Stimulated activated CD8-positive, alpha-beta memory T cell treated with anti-CD3 and anti-CD28 coated beads, Interleukin-7, amount 100 ng/mL, for 48 hours (primary cell): ENCODE data around the gene GDPD1.
"Not testable (repeated sequence)": the region's sequence is repeated elsewhere in the genome, so short reads cannot be mapped to it uniquely, and the experiment has no call there.

Source experiments
- DNase-seq, 2 donors: peaks; one replicate each; pipeline ENCODE4 v3.0.0-alpha.2; 2020; ENCODE audit warnings: low read depth in 1 of 2; ENCODE audit errors: extremely low read depth in 1 of 2

Gene GDPD1

DNA sequence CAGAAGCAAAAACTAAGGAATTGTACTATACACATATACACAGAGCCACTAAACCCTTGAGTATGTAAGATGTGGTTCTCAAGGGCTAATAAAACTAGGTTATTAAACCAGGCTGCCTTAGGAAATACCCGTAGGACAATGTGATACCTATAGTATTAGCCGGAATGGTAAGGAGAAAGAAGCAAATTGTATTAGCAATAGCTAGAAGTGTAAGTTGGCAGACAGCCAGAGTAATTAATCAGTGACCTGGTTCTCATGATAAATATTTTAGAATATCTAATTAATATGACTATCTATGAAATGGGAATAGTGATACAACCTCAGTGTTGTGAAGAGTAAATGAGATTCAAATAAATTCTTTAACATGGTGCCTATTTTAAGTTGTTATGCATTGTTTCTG is 18.6 kb downstream of the GDPD1 start:
- no peak for DNase-seq

DNA sequence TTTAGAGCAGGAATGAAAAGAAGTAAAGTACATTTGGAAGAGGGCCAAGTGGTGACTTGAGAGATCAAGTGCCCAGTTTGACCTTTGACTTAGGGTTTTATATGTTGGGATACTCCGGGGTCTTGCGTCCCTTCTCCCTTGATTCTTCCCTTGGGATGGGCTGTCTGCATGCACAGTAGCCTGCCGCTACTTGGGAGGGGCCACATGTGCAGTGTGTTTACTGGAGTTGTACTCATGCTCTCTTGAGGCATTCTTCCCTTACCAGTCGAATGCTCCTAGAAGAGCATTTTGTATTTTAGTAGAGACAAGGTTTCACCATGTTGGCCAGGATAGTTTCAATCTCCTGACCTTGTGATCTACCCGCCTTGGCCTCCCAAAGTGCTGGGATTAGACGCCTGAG is 23.8 kb downstream of the GDPD1 start:
- no peak for DNase-seq

DNA sequence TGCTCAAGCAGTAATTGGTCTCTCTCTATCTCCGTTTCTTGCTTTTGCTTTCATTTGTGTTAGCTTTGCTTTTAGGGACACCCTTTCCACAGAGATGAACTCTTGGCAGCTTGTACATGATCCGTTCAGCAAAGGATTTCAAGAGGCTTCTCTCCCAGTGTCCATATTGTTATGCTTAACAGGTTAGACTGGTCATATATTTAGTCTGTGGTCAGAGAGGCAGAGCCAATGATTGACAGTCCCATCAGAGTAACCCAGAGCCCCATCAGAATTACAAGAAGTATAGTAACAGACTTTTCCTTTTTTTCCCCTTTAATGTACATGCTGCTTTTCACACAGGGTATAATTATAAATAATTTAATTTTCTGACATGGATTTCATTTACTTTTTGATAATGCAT is 34.4 kb downstream of the GDPD1 start:
- DNase-seq = no peak

DNA sequence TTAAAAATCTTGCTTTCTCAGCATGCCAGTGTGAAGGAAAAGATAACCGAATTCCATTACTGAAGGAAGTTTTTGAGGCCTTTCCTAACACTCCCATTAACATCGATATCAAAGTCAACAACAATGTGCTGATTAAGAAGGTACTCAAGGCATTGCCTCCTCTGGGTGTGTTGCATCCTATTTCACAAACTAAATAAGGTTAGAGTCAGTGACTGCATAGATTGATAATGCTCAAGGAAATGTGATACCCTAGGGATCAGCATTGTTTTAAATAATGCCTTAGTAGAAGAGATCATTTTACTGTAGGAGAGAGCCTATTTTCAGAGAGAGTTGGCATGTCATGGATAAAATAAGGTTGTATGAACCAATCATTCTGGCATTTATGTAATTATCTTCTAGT is 36.8 kb downstream of the GDPD1 start:
- no peak for DNase-seq

DNA sequence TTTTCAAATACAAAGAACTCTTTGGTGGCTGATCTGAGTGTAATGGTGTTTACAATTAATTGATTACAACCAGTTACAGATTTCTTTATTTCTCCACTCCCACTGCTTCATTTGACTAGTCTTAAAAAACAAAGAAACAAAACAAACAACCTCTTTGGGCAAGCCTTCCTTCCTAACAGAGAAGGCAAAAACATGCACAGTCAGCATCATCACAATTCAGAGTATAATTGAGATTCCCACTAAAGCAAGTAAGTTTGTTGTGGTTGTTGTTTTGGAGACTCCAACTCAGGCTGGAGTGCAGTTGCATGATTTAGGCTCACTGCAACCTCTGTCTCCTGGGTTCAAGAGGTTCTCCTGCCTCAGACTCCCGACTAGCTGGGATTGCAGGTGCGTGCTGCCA is 40.4 kb downstream of the GDPD1 start:
- DNase-seq = no peak

DNA sequence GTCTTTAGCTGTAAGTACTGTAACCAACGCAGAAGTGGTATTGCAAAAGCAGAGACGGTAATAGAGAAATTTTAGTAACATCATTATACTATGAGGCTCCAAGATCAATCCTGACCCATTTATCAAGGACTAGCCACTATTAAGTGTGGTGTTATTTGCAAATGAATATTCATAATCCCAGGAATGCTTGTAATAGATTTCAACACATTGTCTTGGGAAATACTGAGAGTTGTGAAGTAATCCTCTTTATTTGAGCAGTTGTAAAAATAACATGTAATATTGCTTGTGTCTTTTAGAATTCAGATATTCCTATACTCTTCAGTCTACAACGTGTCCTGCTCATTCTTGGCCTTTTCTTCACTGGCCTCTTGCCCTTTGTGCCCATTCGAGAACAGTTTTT is 46.4 kb downstream of the GDPD1 start:
- no peak for DNase-seq

DNA sequence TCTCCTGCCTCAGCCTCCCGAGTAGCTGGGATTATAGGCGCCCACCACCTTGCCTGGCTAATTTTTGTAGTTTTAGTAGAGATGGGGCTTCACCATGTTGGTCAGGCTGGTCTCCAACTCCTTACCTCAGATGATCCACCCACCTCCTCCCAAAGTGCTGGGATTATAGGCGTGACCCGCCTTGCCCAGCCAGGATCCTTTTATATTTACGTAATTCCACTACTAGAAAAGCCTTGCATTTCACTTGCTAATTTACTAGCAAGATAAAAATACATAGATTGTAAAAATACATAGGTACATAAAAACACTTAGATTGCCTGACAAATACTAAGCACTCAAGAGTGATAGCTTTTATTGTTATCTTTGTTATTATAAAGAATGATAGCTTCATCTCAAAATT is 47.5 kb downstream of the GDPD1 start:
- DNase-seq = no peak

DNA sequence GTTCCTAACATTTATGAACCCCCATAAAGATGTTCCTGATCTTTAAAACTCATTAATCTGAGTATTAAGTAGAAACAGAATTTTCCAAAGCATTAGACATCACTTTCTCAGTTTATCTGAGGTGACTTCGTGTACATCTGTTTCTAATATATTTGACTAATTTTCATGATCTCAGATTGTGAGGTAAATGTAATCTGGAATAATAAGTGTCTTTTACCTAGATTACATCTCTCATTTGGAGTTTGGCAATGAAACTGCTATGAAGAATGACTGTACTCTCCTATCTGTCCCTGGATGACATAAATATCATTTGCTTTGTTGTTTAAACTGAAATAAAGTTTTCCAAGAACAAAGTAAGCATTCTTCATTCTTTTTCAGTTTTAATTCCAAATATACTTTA is 55.3 kb downstream of the GDPD1 start:
- no peak for DNase-seq

DNA sequence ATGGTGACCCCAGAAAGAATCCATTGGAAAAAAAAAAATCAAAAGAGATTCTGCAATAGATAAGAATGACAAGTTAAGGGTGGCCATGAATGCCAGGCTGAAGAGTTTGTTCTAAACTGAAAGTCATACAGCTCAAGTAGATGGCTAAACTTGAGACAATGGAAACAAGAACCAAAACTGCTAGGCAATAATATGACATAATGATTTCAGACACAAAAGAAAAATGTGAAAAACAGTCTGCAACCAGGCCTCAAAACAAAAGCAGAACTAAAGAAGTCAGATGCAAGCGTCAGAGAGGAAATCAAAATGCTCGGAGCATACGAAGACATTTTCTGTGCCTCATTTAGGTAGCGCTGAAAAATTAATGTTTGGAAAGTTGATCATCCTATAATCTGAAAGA is 56.7 kb downstream of the GDPD1 start:
- DNase-seq = no peak

DNA sequence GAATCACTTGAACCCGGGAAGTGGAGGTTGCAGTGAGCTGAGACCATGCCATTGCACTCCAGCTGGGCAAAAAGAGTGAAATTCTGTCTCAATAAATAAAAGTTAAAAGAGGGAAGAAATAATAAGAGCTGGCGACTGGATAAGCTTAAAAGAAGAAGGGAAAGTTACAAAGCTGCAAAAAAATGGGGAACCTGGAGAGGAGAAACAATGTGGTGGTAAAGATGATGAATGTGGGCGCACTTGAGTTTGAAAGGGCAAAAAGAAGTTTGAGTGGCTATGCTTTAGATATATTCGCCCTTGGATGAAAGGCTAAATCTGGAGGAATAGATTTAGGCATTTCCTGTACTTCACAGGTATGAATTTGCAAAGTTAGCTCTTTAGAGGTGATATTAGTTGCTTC is 58.1 kb downstream of the GDPD1 start:
- DNase-seq = no peak

DNA sequence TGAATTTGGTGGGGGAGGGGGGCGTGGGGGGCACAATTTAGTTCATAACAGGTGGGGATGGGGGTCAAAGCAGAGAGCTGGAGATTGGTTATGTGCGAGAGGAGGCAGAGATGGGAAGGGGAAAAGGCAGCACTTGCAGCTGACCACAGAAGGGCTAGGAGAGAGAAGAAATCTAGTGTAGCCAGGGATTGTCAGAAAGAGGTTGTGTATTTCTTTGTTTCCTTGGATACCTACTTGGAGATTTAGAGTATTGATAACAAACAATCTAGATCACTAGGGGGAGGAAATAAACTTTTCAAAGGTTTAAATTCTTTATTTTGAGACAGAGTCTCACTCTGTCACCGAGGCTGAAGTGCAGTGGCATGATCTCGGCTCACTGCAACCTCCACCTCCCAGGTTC is 64.0 kb downstream of the GDPD1 start:
- no peak for DNase-seq

DNA sequence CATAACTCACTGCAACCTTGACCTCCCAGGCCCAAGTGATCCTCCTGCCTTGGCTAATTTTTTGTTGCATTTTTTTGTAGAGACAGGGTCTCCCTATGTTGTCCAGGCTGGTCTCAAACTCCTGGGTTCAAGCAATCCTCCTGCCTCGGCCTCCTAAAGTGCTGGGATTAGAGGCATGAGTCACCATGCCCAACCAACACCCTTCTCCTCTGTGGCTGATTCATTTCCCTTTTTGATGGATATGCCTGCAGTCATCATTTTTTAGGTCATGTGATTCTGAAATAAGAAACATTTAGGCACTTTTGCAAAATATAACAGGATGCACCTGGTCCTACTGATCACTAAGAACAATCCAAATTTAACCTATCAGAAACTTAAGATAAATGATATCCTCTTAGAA is 67.1 kb downstream of the GDPD1 start:
- no peak for DNase-seq

DNA sequence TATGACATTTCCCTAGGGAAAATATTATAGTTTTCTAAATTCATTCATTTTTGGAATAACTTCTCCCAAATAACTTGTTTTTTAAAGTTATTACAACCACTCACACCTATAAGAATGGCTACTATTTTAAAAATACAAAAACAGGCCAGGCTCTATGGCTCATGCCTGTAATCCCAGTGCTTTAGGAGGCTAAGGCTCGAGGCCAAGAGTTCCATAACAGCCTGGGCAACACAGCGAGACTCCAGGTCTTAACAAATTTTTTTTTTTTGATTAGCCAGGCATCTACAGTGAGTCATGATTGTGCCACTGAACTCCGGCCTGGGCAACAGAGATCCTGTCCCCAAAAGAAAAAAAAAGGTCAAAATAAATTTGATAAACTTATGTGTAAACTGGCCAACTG is 67.6 kb downstream of the GDPD1 start:
- no peak for DNase-seq

DNA sequence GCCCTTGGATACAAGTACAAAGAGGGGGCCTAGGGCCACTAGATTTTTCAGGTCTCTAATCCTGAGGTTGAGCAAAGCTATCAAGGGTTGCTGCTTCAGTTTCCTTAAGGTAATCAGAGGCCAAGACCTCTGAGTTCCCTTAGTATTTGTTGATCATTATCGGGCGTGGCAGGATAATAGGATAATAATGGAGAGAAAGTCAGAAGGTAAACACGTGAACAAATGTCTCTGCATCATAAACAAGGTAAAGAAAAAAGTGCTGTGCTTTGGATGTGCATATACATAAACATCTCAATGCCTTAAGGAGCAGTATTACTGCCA is 69.6 kb downstream of the GDPD1 start:
- DNase-seq = no peak

DNA sequence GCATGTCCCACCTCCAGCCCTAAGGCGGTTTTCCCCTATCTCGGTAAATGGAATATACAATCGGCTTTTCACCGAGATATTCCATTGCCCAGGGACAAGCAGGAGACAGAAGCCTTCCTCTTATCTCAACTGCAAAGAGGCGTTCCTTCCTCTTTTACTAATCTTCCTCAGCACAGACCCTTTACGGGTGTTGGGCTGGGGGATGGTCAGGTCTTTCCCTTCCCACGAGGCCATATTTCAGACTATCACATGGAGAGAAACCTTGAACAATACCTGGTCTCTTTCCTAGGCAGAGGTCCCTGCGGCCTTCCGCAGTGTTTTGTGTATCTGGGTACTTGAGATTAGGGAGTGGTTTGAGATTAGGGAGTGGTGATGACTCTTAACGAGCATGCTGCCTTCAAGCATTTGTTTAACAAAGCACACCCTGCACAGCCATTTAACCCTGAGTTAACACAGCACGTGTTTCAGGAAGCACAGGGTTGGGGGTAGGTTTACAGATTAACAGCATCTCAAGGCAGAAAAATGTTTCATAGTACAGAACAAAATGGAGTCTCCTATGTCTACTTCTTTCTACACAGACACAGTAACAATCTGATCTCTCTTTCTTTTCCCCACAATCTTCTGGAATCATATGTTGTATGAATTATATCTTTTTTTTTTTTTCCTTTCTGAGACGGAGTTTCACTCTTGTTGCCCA is 70.1 kb downstream of the GDPD1 start:
- not testable (repeated sequence) for DNase-seq

DNA sequence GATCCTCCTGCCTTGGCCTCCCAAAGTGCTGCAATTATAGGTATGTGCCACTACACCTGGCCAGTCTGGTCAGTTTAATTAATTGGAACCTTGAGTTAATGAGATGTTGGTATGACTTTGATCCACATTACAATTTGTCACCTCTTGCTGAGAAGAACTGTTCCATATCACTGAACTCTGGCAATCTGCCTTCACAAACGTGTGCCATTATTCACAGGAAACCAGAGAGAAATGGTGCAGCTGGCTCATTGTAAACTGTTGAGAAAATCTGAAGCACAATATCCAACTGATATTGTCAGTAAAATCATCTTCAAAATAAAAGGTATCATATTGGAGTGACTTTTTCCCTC is 71.8 kb downstream of the GDPD1 start:
- DNase-seq = no peak

DNA sequence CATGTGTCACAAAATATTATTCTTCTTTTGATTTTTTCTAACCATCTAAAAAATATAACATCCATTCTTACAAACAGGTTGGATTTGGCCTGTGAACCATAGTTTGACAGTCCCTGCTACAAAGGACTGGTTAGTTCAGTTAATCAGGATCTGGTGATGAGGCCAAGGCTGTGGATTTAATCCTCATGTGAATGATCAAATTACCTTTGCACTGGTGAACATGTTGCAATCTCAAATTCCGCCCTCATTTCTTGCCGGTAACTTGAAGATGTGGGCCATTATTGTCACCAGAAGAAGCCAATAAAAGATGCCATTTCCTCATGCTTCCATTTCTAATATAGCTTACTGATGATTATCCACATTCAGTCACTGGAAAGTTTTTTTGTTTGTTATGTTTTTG is 75.9 kb downstream of the GDPD1 start:
- no peak for DNase-seq

DNA sequence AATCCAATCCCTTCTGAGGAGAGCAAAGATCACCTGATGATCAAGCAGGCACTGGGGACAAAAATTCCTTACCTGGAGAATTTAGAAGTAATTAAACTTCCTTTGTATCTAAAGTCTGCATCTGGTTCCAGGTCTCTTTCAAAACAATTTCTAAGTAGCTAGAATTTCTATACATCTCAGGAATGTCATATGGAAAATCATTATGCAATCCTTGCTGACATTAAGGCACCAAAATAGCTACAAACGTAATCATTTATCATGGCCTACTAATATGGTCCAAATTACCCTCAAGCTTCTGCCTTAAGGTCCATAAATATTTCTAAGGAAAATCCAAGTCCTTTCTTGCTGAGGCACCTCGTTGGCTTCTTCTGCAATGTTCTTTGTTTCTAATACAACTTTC is 78.2 kb downstream of the GDPD1 start:
- DNase-seq = no peak

DNA sequence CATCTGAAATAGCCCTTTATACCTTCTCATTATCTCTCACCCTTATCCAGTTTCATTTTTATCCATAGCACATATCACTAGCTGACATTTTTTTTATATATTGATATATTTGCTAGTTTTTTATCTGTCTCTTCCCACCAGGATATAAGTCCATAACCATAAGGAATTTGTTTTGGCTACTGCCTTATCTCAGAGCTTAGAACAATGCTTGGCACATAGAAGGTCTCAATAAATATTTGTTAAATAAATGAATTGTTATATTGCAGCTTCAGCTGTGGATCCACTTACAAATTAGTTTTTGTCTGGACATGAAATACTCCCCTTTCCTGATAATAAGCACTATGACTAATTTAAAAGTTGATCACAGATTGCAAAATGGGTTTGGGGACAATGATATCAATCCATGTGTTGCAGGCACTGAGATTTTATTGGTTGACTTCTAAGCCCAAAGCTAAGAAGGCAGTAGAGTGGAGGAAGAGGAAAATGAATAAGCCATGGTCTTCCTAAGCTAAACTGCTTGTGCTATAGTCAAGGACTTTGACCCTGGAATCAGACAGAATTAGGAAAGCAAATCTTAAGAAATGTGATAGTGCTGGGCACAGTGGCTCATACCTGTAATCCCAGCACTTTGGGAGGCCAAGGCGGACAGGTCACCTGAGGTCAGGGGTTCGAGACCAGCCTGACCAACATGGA is 79.2 kb downstream of the GDPD1 start:
- DNase-seq = no peak

DNA sequence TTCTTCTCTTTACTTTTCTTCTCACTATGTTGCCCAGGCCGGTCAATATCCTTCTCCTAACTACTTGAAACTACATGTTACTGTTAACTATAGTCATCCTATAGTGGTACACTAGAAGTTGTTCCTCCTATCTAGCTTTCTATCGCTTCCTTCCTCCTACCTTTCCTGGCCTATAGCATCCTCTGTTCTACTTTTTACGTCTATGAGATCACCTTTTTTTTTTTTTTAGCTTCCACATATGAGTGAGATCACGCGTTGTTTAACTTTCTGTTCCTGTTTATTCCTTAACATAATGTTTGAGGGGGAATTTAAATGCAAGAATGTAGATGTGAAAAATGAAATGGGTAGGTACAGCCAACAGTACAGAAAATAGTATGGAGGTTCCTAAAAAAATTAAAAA is 80.6 kb downstream of the GDPD1 start:
- no peak for DNase-seq

DNA sequence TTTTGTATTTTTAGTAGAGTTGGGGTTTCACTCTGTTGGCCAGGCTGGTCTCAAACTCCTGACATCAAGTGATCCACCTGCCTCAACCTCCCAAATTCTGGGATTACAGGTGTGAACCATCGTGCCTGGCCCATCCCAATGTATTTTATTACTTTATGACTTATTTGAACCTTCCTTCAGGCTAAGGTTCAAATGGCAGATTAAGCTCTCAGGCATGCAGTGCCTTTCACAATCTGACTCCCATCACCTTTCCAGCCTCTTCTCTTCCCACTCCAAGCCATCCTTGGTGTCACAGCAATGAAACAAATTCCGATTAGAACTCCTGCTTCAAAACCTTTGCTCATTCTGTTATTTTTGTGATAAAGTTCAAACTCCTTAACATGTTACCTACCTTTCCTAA is 84.5 kb downstream of the GDPD1 start:
- DNase-seq = no peak

DNA sequence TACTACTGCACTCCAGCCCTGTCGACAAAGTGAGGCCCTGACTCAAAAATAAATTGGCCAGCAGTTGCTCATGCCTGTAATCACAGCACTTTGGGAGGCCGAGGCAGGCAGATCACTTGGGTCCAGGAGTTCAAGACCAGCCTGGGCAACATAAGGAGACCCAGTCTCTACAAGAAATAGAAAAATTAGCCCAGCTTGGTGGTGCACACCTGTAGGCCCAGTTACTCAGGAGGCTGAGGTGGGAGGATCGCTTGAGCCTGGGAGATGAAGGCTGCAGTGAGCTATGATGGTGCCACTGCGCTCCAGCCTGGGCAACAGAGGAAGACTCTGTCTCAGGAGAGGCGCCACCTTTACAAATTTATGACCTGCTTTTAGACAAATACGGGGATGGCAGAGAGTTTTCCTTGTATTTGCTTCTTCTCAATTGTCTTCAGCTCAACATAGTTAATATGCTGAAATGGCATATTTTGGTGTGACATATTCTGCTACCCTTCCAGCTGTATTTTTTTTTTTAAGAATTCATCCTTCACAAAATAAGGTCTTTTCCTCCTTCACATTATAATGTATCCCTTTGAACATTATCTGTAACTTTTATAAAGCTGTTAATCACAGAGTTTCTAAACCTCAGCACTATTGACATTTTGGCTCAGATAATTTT is 90.1 kb downstream of the GDPD1 start:
- DNase-seq = no peak

DNA sequence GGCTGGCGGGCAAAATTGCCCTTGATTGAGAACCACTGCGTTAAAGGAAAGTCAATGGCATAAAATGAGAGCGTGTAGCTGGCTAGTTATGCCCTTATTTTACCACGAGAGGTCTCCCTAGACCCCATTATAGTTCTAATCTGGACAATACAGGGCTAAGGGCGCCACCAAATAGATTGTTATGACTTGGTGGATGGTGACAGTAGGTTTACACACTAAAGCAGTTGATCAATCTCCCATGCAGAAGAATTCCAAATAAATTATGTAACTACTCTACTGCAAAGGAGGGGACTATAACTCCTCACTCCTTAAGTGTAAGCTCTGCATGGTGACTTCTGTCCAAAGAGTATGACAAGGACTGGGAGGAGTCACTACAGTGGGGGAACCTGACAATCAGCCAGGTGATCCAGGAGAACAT is 90.7 kb downstream of the GDPD1 start:
- DNase-seq = no peak
